Stimulated activated CD4-positive, alpha-beta T cell treated with anti-CD3 and anti-CD28 coated beads, Interleukin-1b, Interleukin-23, amount 100 ng/mL, for 48 hours (primary cell): ENCODE results near the gene RDH16.
A peak's percentile ranks its signal among the peaks of the same experiment; 100 is the strongest.

Experiments used
- DNase-seq: peaks from one replicate; pipeline ENCODE4 v3.0.0-alpha.2; 2020

The RDH16 gene

GRCh38 chr12:56957229-56958052 is at the start of gene RDH16:
Gene RDH16 (minus strand): TSS chr12:56957608. CDS start chr12:56957462, 146 bp downstream.
- DNase-seq = no peak

- no peak for DNase-seq
Observed at GRCh38 chr12:57006809-57007475, 49.5 kb upstream of the RDH16 start.

GRCh38 chr12:57005980-57006808 is 48.8 kb upstream of the RDH16 start, which contains the start of gene ZBTB39:
Gene ZBTB39 (minus strand): TSS chr12:57006546. CDS start chr12:57004917, 1,629 bp downstream.
- peak; percentile 63 for DNase-seq

- no peak for DNase-seq
Observed at GRCh38 chr12:57004651-57005050, 47.2 kb upstream of the RDH16 start.

DNA sequence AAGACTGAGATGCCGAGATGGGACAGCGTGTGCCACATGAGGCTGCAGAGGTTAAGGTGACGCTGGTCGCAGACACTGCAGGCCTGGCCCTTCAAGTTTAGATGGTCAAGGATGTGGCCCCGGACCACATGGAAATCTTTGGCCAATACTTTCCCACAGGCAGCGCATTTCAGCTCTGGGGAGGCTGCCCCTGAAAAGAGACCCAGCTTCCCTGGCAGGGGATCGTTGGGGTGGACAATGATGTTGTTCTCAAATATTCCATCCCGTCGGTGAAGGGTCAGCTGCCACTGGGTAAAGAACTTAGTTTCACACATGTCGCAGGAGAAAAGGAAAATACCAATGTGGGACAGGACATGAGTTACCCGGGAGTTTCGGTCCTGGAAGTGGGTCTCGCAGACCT is 46.0 kb upstream of the RDH16 start:
- no peak for DNase-seq

GRCh38 chr12:57001448-57001906 is 44.1 kb upstream of the RDH16 start:
- DNase-seq = peak; percentile 78

DNA sequence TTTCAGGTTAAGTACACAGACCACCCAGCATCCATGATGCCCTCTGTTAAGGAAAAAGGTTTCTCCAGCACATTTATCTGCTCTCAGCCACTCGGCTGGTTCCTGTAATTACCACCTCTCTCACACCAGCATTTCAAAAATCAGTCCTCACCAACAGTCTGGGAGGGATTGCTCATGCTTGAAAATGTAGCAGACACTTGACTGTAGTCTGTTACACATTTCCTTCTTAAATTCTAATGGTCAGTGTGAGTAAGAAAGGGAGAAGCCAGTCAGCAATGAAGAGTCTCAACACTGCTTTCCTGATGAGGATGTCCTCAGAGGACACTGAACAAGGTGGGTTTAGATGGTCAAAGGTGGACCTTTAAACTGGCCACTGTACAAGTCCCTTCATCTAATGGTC is 43.0 kb upstream of the RDH16 start:
- no peak for DNase-seq

DNA sequence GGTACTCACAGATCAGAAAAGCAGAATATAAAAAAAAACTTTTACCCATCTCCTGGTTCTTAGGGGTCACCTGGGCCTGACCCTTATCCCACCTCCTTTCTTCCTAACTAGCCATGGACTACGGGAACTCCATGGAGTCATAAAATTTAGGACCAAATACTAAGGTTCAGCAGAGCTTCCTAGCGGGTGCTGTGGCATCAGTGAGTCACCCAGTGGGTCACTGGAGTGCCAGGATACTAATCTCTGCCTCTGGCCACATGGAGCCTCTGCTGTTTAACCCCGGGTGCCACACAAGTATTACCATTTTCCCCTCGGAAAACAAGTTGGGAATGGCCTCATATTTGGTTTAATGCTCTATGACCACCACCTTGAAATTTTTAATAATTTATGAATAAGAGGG is 42.0 kb upstream of the RDH16 start:
- DNase-seq = no peak

DNA sequence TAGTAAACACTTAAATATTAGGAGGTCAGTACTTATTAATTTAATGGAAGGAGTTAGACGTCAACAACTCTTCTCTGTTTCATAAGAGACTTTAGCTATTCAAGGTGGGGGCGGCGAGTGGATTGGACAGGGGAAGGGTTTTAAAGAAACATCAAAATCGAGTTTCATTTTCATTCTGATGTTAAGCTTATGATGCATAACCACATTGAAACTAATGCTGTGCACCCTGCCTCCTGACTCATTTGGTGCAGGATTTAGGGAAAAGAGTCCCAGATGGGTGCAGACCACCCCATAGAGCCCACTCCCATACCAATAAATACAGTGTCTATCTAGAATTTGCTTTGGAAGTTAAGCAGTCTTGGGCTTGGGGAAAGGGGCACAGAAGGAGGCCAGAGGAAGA is 41.6 kb upstream of the RDH16 start:
- DNase-seq = peak; percentile 59

DNA sequence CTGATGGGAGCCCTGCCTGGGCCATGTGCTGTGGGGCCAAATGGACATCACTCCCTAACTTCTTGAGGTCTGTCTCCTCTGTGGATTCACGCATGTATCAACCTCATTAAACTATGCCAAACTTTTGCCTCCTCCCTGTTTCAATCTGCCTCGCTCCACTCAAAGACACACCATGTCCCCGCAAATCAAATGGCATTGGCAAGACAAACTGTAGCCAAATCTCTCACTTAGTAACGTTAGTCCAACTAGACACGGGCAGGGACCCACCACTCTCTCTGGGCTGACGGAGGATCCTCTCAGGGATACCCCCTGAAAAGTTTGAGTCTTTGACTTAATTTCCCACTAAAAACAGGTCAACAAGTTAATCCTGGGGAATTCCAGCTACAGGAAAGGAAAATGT is 40.9 kb upstream of the RDH16 start:
- DNase-seq = no peak

DNA sequence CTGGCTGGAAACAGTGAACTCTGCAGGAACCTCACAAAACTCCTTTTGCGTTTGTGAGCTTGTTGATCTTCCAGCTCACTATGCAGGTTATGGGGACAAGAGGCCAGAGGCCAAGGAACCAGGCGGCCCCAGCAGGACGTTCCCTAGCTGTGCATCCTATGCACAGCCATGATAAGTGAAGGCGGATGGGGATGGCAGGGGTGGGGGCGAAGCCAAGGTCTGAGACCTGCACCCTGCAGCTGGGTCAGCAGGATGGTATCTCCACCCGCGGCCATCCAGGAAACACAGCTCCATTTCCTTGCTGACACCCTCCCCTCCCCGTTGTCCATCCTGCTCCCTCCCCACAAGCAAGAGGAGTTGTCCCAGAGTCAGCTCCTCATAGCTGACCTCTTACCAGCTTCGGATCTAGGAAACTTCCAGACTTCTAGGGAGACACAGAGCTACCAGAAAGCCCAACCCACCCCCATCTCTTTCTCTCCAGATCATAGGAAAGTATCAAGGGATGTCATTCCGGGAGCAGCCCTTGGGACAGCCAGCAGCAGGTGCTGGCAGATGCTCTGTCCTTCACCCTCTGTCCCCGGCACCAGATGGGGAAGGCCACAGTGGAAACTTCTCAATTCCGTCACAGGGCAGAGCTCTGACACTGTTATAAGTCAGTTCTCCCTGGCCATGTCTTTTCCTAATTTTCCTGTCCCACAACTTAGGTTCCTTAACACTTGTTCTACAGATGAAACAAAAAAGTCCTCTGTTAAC is 39.6 kb upstream of the RDH16 start:
- DNase-seq = no peak

- DNase-seq = no peak
Observed at GRCh38 chr12:56995930-56996496, 38.6 kb upstream of the RDH16 start.

DNA sequence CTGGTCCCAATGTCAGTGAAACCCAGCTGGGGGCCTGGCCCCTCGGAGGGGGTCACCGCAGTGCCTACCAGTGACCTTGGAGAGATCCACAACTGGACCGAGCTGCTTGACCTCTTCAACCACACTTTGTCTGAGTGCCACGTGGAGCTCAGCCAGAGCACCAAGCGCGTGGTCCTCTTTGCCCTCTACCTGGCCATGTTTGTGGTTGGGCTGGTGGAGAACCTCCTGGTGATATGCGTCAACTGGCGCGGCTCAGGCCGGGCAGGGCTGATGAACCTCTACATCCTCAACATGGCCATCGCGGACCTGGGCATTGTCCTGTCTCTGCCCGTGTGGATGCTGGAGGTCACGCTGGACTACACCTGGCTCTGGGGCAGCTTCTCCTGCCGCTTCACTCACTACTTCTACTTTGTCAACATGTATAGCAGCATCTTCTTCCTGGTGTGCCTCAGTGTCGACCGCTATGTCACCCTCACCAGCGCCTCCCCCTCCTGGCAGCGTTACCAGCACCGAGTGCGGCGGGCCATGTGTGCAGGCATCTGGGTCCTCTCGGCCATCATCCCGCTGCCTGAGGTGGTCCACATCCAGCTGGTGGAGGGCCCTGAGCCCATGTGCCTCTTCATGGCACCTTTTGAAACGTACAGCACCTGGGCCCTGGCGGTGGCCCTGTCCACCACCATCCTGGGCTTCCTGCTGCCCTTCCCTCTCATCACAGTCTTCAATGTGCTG is 38.0 kb upstream of the RDH16 start:
- DNase-seq = no peak

DNA sequence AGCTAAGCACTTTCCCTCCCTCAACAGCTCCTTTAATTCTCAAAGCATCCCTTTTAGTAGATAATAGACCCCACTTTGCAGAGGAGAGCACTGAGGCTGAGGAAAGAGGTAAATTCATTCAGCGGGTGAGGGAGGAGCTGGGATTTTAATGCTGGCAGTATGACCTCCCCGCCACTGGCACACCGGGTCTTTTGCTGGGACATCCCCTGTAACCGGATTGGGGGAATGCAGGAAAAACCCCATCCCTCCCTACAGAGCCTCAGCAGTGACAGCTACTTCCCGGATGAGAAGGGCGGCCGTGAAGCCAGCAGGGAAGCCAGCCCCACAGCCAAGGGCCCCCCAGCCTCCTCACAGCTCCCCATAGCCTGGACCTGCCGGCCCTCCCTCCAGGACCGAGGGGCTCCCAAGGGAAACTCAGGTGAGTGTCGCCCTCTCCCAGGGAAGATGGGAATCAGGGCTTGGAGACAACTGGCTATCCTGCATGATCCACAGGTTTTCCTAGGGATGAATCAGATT is 36.9 kb upstream of the RDH16 start:
- DNase-seq = no peak

DNA sequence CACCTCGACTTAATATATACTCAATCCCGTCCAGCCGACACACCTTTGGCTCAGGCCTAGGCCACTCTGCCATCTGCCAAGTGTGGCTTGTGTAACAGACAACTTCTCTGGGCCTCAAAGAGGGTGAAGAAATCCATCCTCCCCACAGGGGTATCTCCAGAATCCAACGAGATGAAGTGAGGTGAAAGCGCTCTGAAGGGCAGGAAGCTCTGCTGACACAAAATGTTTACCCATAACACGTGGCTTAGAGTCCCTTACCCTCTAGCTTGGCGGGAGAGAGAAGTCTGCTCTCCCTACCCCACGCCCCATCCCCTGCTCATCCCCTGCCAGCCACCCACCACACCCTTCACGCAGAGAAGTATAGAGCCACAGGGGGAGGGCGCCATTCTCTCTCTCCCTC is 35.9 kb upstream of the RDH16 start:
- DNase-seq = no peak

- no peak for DNase-seq
Observed at GRCh38 chr12:56991319-56992246, 34.2 kb upstream of the RDH16 start.

- DNase-seq = no peak
Observed at GRCh38 chr12:56990648-56991318, 33.4 kb upstream of the RDH16 start.

DNA sequence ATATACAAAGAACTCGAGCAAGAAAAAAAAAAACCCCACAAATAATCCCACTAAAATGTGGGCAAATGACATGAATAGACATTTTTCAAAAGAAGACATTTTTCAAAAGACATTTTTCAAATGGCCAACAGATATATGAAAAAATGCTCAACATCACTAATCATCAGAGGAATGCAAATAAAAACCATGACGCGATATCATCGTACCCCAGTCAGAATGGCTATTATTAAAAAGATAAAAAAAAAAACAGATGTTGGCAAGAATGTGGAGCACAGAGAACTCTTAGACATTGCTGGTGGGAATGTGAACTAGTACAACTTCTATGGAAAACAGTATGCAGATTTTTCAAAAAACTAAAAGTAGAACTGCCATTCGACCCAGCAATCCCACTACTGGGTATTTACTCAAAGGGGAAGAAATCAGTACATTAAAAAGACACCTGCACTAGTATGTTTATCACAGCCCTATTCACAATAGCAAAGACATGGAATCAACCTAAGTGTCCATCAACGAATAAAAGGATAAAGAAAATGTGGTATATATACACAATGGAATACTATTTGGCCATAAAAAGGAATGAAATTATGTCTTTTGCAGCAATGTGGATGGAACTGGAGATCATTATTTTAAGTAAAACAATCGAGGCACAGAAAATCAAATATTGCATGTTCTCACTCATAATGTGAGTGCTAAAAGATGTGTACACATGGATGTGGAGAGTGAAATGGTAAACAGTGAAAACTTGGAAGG is 32.6 kb upstream of the RDH16 start:
- DNase-seq = no peak
